Fibroblast of the aortic adventitia (primary cell): ENCODE results near the gene MKKS. TPM values are rescaled to one million over a fixed set of nuclear protein-coding genes. Genes with fewer than 3 reads are reported as not detected.
"Not testable (repeated sequence)": the region's sequence is repeated elsewhere in the genome, so short reads cannot be mapped to it uniquely, and the experiment has no call there.

Experiments
- DNase-seq: peaks from one replicate; pipeline ENCODE4 v3.0.0-alpha.2; 2010; ENCODE audit warnings: low read depth
- H3K4me3 ChIP-seq: 2 replicates; pipeline ENCODE4 v1.5.1; 2011; ENCODE audit warnings: low read depth, mild to moderate bottlenecking, control low read depth, low read length, moderate library complexity
- total RNA-seq: library from RNA; depleted of rRNA; stranded (reverse); fragments of >200 nt; gene quantifications from 2 replicates; pipeline ENCODE4 v1.2.3, GENCODE V29; 2012; ENCODE audit warnings: low replicate concordance
- TF ChIP-seq, protein P1 (sequence below): IDR thresholded peaks from 2 replicates; pipeline ENCODE4 v1.5.1; 2011; ENCODE audit warnings: mild to moderate bottlenecking, low read length, control low read depth, inconsistent platforms; ENCODE audit not compliant: insufficient read depth

The MKKS gene
- total RNA-seq, 1 donor, result 16.8 TPM

DNA sequence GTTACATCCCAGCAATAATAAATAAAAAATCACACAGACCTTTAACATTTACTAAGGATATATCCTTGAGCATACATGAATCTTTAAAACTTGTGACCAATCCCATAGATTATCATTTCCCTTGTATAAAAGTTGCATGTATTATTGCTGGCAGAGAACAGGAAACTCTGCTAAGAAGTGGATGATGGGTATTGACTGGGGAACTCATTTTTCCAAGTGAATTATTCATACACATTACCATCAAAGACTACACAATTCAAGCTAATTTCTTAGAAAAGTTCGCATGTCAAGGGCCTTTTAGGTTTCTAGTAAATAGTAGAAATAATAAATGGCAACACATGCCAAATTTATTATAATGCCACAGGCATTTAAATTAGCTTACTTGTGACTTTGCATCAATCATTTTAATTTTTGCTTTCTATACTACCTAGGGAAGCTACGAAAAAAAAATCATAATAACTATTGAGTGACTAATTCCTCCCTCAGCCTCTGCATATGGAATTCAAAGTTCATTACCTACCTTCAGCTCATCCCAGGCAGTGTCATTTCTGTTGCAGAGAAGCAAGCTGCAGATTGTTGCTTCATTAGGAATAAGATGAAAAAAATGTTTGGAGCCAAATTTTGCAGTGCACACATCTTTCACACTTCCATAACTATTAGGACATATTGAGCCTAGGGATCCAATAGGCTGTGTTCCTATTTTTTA lies 25.8 kb downstream of the MKKS start:
- no peak overlapping the region for H3K4me3 ChIP-seq
- DNase-seq, result no peak
- TF ChIP-seq, protein P1, sequence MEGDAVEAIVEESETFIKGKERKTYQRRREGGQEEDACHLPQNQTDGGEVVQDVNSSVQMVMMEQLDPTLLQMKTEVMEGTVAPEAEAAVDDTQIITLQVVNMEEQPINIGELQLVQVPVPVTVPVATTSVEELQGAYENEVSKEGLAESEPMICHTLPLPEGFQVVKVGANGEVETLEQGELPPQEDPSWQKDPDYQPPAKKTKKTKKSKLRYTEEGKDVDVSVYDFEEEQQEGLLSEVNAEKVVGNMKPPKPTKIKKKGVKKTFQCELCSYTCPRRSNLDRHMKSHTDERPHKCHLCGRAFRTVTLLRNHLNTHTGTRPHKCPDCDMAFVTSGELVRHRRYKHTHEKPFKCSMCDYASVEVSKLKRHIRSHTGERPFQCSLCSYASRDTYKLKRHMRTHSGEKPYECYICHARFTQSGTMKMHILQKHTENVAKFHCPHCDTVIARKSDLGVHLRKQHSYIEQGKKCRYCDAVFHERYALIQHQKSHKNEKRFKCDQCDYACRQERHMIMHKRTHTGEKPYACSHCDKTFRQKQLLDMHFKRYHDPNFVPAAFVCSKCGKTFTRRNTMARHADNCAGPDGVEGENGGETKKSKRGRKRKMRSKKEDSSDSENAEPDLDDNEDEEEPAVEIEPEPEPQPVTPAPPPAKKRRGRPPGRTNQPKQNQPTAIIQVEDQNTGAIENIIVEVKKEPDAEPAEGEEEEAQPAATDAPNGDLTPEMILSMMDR, result no peak

DNA sequence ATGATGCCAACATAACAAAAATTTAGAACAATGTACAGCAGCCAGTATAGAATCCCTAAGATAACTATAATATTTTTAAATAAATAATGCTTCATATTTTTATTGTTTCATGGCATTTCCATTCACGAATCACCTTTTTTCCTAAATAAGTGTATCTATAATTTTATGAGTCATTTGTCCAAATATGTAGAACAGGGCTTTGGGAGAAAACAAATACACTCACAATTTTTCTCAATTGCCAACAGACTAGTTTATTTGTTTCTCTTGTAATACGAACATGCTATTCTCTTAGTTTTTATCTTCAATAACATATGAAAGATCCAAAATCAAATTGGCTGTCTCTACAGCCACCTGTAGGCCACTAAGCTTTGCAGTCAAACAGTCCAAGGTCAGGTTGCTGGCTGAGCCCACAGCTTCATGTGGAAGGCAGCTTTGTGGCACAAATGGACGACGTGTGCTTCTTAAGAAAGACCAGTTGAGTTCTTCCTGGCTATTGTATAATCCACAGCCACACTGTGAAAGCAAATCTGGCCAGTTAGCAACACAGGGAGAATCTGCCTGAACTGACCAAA lies 29.0 kb downstream of the MKKS start:
- no peak overlapping the region for H3K4me3 ChIP-seq
- no peak for DNase-seq
- TF ChIP-seq, protein P1, result no peak

DNA sequence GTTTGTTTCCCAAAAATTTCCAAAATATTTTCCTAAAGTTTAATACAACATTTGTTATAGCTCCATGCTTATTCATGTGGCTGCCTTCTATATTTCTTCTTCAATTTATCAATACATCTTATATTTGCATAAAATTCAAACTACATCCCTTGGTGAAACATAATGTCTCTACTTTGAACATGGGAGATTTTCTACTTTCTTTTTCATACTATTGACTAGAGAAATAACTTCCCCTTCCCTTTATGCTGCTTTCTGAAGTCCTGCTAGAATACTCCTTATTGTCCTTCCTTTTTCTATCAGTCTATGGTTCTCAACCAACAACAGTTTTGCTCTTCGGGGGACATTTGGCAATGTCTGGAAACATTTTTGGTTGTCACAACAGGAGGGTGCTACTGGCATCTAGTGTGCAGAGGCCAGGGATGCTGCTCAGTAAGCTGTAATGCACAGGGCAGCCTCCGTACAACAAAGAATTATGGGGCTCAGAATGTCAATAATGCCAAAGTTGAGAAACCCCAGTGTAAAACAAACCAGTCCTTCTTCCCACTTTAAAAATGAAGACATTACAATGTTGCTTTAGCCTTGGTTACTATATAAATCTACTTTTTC lies 29.9 kb downstream of the MKKS start:
- TF ChIP-seq, protein P1, result no peak
- DNase-seq, result no peak

DNA sequence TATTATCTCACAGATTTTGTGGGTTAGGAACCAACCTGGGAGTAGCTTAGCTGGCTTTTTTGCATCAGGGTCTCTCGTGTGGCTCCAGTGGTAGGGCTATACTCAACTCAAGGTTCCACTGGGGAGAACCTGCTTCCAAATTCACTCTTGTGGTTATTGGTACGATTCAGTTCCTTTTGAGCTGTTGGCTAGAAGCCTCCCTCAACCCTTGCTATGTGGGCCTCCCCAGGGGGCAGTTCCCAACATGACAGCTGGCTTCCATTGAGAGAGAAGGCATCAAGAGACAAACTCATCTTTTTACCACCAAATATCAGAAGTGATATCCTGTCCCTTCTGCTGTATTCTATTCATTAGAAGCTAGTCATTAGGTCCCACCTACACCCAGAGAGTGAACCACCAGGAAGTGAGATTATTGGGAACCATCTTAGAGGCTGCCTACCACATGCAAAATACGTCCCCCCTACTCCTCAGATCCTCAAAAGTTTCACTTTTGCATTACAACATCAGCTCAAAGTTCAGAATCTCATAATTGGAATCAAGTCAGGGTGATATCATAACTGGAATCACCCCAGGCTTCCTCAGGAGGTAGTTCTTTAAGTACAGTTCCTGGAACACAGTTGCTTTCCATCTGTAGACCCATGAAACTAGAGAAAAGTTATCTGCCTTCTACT lies 30.9 kb downstream of the MKKS start:
- DNase-seq, result peak; percentile 16
- H3K4me3 ChIP-seq, result no peak overlapping the region
- TF ChIP-seq, protein P1, result no peak

More for the DNA sequence above, 29.9 kb downstream of the MKKS start:
- H3K4me3 ChIP-seq, result no peak overlapping the region

DNA sequence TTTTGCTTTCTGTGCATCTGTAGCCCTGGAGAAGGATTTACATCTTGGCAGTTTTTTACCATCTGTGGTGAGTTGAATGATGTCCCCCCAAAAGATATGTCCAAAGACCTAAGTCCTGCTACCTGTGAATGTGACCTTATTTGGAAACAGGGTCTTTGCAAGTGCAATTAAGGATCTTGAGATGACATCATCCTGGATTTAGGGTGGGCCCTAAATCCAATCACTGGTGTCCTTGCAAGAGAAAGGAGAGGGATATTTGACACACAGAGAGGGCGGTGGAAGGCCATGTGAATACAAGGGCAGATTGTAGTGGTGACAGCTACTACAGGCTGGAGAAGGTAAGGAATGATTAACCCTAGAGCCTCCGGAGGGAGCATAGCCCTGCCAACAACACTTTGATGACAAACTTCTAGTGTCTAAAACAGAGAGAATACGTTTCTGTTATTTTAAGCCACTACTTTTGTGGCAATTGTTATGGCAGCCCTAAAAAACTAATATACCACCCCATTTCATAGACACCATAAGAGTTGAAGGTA lies 35.1 kb downstream of the MKKS start:
- TF ChIP-seq, protein P1, result no peak
- no peak for DNase-seq
- H3K4me3 ChIP-seq, result no peak overlapping the region

DNA sequence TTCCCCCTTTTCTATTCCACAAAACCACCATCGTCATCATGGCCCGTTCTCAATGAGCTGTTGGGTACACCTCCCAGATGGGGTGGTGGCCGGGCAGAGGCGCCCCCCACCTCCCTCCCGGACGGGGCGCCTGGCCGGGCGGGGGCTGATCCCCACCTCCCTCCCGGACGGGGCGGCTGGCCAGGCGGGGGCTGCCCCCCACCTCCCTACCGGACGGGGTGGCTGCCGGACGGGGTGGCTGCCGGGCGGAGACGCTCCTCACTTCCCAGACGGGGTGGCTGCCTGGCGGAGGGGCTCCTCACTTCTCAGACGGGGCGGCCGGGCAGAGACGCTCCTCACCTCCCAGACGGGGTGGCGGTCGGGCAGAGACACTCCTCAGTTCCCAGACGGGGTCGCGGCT lies 39.3 kb downstream of the MKKS start:
- DNase-seq, H3K4me3 ChIP-seq: not testable (repeated sequence)

DNA sequence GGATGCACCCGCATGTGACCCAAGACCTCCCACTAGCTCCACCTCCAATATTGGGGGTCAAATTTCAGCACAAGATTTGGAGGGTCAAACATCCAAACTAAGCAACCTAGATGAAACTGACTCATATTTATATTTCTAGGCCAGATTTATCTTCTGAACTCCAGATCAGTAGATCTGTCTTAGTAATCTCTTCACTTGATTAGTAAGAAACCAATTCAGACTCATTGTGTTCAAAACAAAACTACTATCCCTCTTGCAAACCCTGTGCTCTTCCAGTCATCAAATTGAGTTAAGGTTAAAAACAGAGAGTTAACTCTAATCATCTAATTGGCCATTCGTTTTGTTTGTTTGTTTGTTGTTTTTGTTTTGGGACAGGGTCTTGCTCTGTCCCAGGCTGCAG lies 43.3 kb downstream of the MKKS start:
- TF ChIP-seq, protein P1, result no peak
- no peak for DNase-seq
- H3K4me3 ChIP-seq, result no peak overlapping the region
